ENCODE measurements around the gene WDR70. TPM values are rescaled to one million over a fixed set of nuclear protein-coding genes. Genes with fewer than 3 reads are reported as not detected.
"Not testable (repeated sequence)": the region's sequence is repeated elsewhere in the genome, so short reads cannot be mapped to it uniquely, and the experiment has no call there.

Gene WDR70
- total RNA-seq, 2 experiments from 2014 or later = 24.5 to 34.6 TPM

GRCh38 chr5:37375091-37375490, 4.0 kb upstream of the WDR70 start:
- TF ChIP-seq CTCF (IDR thresholded peaks at IDR 0.05) = no peak
- H3K27ac ChIP-seq (ENCODE audit: low read depth in 1 of 2, low read length in 2 of 2) = no peak overlapping the region
- ChIA-PET CTCF (no interaction called here), POLR2A (no interaction called here)
- no peaks in the 10 kb centered on the region for H3K36me3 ChIP-seq (ENCODE audit: insufficient read depth, low read length)
- H3K4me1 Mint-ChIP-seq (ENCODE audit: low read depth) = peaks cover 30% of the 10 kb centered on the region
- no peak overlapping the region for H3K27ac Mint-ChIP-seq
- DNase-seq = no peak
- no peak for ATAC-seq (ENCODE audit: poor library complexity)
- intact Hi-C loops (cut with DNase I, micrococcal nuclease) = no loop called here
- H3K27me3 ChIP-seq (ENCODE audit: control insufficient read depth in 1 of 2, insufficient read depth in 2 of 2, low read length in 2 of 2) = no peaks in the 10 kb centered on the region
- H3K9me3 Mint-ChIP-seq = no peaks in the 10 kb centered on the region
- no peaks in the 10 kb centered on the region for H3K27me3 Mint-ChIP-seq
- H3K4me3 ChIP-seq (ENCODE audit: low read length) = no peak overlapping the region
- H3K9me3 ChIP-seq (ENCODE audit: control insufficient read depth in 1 of 2, insufficient read depth in 1 of 2, low read length in 2 of 2) = no peaks in the 10 kb centered on the region
- H3K36me3 Mint-ChIP-seq (ENCODE audit: low read depth) = peaks cover 19% of the 10 kb centered on the region
- H3K4me3 Mint-ChIP-seq = no peak overlapping the region
- H3K4me1 ChIP-seq (ENCODE audit: insufficient read depth, low read length) = peaks cover 13% of the 10 kb centered on the region

GRCh38 chr5:37378066-37378465, 1.1 kb upstream of the WDR70 start:
- H3K27me3 ChIP-seq (ENCODE audit: control insufficient read depth in 1 of 2, insufficient read depth in 2 of 2, low read length in 2 of 2); H3K9me3 ChIP-seq (ENCODE audit: control insufficient read depth in 1 of 2, insufficient read depth in 1 of 2, low read length in 2 of 2); DNase-seq; H3K27me3 Mint-ChIP-seq; H3K4me3 ChIP-seq (ENCODE audit: low read length); H3K36me3 ChIP-seq (ENCODE audit: insufficient read depth, low read length); ATAC-seq (ENCODE audit: poor library complexity); intact Hi-C loops (cut with DNase I, micrococcal nuclease); POLR2A ChIA-PET; H3K9me3 Mint-ChIP-seq; H3K27ac ChIP-seq (ENCODE audit: low read depth in 1 of 2, low read length in 2 of 2): not testable (repeated sequence)
- peaks cover 12% of the 10 kb centered on the region for H3K4me1 ChIP-seq (ENCODE audit: insufficient read depth, low read length)
- Mint-ChIP-seq H3K27ac (peak overlapping the region; percentile 69), H3K36me3 (ENCODE audit: low read depth) (peaks cover 15% of the 10 kb centered on the region), H3K4me1 (ENCODE audit: low read depth) (peaks cover 18% of the 10 kb centered on the region), H3K4me3 (peak overlapping the region; percentile 74)
- CTCF ChIA-PET = interaction anchor here (0.9 to 2.0 kb wide), 3 partner anchors 8 to 29 kb away, joined by 3 to 43 read pairs (median 6); partner anchors contain the start of gene NUP155

GRCh38 chr5:37391591-37391990, 12.5 kb downstream of the WDR70 start:
- no peak overlapping the region for H3K4me3 Mint-ChIP-seq
- H3K27me3 ChIP-seq (ENCODE audit: control insufficient read depth in 1 of 2, insufficient read depth in 2 of 2, low read length in 2 of 2) = no peaks in the 10 kb centered on the region
- ChIA-PET CTCF (no interaction called here), POLR2A (no interaction called here)
- no peak overlapping the region for H3K4me3 ChIP-seq (ENCODE audit: low read length)
- peaks cover 72% of the 10 kb centered on the region for H3K36me3 Mint-ChIP-seq (ENCODE audit: low read depth)
- no peaks in the 10 kb centered on the region for H3K4me1 ChIP-seq (ENCODE audit: insufficient read depth, low read length)
- no peaks in the 10 kb centered on the region for H3K27me3 Mint-ChIP-seq
- peaks cover 40% of the 10 kb centered on the region for H3K36me3 ChIP-seq (ENCODE audit: insufficient read depth, low read length)
- TF ChIP-seq CTCF (IDR thresholded peaks at IDR 0.05) = no peak
- H3K9me3 ChIP-seq (ENCODE audit: control insufficient read depth in 1 of 2, insufficient read depth in 1 of 2, low read length in 2 of 2) = no peaks in the 10 kb centered on the region
- ATAC-seq (ENCODE audit: poor library complexity) (no peak), DNase-seq (no peak)
- H3K27ac ChIP-seq (ENCODE audit: low read depth in 1 of 2, low read length in 2 of 2) = no peak overlapping the region
- H3K9me3 Mint-ChIP-seq = no peaks in the 10 kb centered on the region
- H3K27ac Mint-ChIP-seq = no peak overlapping the region
- H3K4me1 Mint-ChIP-seq (ENCODE audit: low read depth) = peaks cover 11% of the 10 kb centered on the region
- intact Hi-C loops (cut with DNase I, micrococcal nuclease) = no loop called here

- ATAC-seq (ENCODE audit: poor library complexity) = no peak
- Mint-ChIP-seq H3K27me3 (no peaks in the 10 kb centered on the region), H3K9me3 (no peaks in the 10 kb centered on the region), H3K27ac (no peak overlapping the region), H3K4me1 (ENCODE audit: low read depth) (peaks cover 6% of the 10 kb centered on the region), H3K4me3 (no peak overlapping the region), H3K36me3 (ENCODE audit: low read depth) (peaks cover 85% of the 10 kb centered on the region)
- Histone ChIP-seq H3K27me3 (ENCODE audit: control insufficient read depth in 1 of 2, insufficient read depth in 2 of 2, low read length in 2 of 2) (no peaks in the 10 kb centered on the region), H3K4me3 (ENCODE audit: low read length) (no peak overlapping the region), H3K36me3 (ENCODE audit: insufficient read depth, low read length) (peaks cover 57% of the 10 kb centered on the region), H3K4me1 (ENCODE audit: insufficient read depth, low read length) (no peaks in the 10 kb centered on the region), H3K27ac (ENCODE audit: low read depth in 1 of 2, low read length in 2 of 2) (no peak overlapping the region), H3K9me3 (ENCODE audit: control insufficient read depth in 1 of 2, insufficient read depth in 1 of 2, low read length in 2 of 2) (no peaks in the 10 kb centered on the region)
- intact Hi-C loops (cut with DNase I, micrococcal nuclease) = no loop called here
- ChIA-PET POLR2A (no interaction called here), CTCF (no interaction called here)
- TF ChIP-seq CTCF (IDR thresholded peaks at IDR 0.05) = no peak
- no peak for DNase-seq
Measured at GRCh38 chr5:37396352-37396751, 17.2 kb downstream of the WDR70 start.
